Fibroblast of the aortic adventitia (primary cell): Measurements from ENCODE around the gene PSMG4. TPM values are rescaled to one million over a fixed set of nuclear protein-coding genes. Genes with fewer than 3 reads are reported as not detected.

Experiments used
- DNase-seq: peaks from one replicate; pipeline ENCODE4 v3.0.0-alpha.2; 2010; ENCODE audit warnings: low read depth
- H3K4me3 ChIP-seq: 2 replicates; pipeline ENCODE4 v1.5.1; 2011; ENCODE audit warnings: low read depth, mild to moderate bottlenecking, control low read depth, low read length, moderate library complexity
- CTCF ChIP-seq: IDR thresholded peaks from 2 replicates; pipeline ENCODE4 v1.5.1; 2011; ENCODE audit warnings: mild to moderate bottlenecking, low read length, control low read depth, inconsistent platforms; ENCODE audit not compliant: insufficient read depth
- total RNA-seq: library from RNA; depleted of rRNA; stranded (reverse); fragments of >200 nt; gene quantifications from 2 replicates; pipeline ENCODE4 v1.2.3, GENCODE V29; 2012; ENCODE audit warnings: low replicate concordance

The PSMG4 gene
- total RNA-seq, result 11.9 and 15.4 TPM in 2 replicates

- H3K4me3 ChIP-seq, result peak within 1 kb of the TSS; percentile 92
- peak; percentile 79 for DNase-seq
- no peak for TF ChIP-seq CTCF
These were observed at the start of gene PSMG4 for GRCh38 chr6:3258720-3259490. PSMG4 (plus strand) TSS chr6:3258947; CDS start chr6:3259023, 76 bp downstream.

GRCh38 chr6:3209114-3210023, 49.4 kb upstream of the PSMG4 start:
- peak; percentile 25 for TF ChIP-seq CTCF
- DNase-seq, result peak; percentile 94
- no peak overlapping the region for H3K4me3 ChIP-seq

- no peak for TF ChIP-seq CTCF
- H3K4me3 ChIP-seq, result no peak overlapping the region
- DNase-seq, result no peak
These were observed 48.6 kb upstream of the PSMG4 start for GRCh38 chr6:3210024-3210610.

- no peak for DNase-seq
- no peak overlapping the region for H3K4me3 ChIP-seq
- TF ChIP-seq CTCF, result no peak
These were observed 47.1 kb upstream of the PSMG4 start for GRCh38 chr6:3211681-3212080.

- DNase-seq, result no peak
- no peak for TF ChIP-seq CTCF
- H3K4me3 ChIP-seq, result no peak overlapping the region
These were observed 46.5 kb upstream of the PSMG4 start for GRCh38 chr6:3212261-3212660.

GRCh38 chr6:3213334-3213695, 45.4 kb upstream of the PSMG4 start:
- no peak overlapping the region for H3K4me3 ChIP-seq
- TF ChIP-seq CTCF, result no peak
- no peak for DNase-seq
